NT2/D1 (cell line): ENCODE measurements around the gene KIF6.

ENCODE experiments used
- SUZ12 ChIP-seq: IDR thresholded peaks from 2 replicates; pipeline ENCODE4 v1.6.1; 2011; ENCODE audit not compliant: insufficient read length, insufficient read depth; ENCODE audit errors: extremely low read depth
- YY1 ChIP-seq: IDR thresholded peaks from 2 replicates; pipeline ENCODE4 v1.6.1; 2011; ENCODE audit not compliant: insufficient read length, insufficient read depth
- ZNF274 ChIP-seq: IDR thresholded peaks from 2 replicates; pipeline ENCODE4 v1.6.1; 2011; ENCODE audit warnings: mild to moderate bottlenecking, low read depth, low read length

DNA sequence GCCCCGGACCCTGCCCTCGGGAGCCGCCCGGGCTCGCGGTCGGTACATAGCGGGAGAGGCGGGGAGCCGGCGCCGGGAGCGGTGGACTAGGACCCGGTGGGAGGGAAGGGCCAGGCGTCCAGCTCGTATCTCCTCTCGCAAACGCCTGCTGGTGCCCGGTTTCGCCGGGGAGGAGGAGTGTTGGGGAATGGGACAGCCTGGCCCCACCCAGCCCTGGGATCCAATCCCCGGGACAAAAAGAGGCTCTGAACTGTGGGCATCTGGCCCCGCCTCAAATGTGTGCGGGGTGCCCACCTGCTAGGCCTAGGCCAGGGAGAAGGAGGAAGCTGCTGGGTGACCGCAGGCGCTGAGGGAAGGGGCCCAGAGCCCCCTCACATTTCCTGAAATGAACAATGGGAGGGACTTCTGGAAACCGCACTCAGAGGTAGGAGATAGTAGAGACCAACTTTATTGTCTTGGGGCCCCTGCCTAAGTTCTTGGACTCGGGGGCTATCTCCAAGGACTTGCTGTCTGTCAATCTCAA is 410.9 kb downstream of the KIF6 start, which contains the start of gene KCNK17:
- no peak for TF ChIP-seq YY1
- TF ChIP-seq ZNF274 = no peak
- no peak for TF ChIP-seq SUZ12
